NCI-H446 treated with DMSO at 0.1 percent for 48 hours (cell line): Measurements from ENCODE around the gene LRRC25.

Experiments used
- DNase-seq: peaks from one replicate; lab custom pipeline; 2025; lab: John Stamatoyannopoulos, UW

The LRRC25 gene

DNA sequence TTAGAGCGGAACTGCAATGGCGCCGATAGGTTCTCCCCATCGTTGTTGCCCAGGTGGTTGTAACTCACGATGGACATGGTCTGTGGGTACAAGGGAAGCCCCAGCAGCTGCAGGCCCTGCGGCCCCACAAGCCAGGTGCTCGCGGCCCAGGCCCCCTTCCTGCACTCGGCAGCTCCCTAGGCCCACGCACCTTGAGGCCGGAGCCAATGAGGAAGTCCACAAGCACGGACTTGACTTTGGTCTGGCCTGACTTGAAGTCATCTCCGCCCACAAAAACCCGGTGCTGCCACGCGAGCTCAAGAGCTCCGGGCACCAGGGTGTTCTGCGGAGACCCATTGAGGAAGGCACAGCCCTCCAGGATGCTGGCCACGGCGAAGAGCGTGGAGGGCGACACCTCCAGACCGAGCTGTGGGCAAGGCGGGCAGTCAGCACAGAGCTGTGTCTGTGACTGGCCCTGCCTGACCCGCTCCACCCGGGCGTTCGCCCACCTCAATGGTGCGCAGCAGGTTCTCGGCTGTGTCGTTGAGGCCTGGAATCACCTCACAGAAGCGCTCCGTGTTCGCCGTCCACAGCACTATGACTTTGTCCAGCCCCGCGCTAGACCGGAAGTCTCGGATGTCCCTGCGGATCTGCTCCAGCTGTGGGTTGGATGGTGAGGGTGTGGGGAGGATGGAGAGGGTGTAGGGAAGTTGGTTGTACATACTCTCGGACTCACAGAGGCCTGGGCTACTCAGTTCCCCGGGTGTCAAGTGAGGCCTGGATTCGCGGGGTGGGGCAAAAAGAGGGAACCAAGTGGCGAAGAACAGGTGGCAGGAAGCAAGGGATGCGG is 38.6 kb upstream of the LRRC25 start:
- no peak for DNase-seq

DNA sequence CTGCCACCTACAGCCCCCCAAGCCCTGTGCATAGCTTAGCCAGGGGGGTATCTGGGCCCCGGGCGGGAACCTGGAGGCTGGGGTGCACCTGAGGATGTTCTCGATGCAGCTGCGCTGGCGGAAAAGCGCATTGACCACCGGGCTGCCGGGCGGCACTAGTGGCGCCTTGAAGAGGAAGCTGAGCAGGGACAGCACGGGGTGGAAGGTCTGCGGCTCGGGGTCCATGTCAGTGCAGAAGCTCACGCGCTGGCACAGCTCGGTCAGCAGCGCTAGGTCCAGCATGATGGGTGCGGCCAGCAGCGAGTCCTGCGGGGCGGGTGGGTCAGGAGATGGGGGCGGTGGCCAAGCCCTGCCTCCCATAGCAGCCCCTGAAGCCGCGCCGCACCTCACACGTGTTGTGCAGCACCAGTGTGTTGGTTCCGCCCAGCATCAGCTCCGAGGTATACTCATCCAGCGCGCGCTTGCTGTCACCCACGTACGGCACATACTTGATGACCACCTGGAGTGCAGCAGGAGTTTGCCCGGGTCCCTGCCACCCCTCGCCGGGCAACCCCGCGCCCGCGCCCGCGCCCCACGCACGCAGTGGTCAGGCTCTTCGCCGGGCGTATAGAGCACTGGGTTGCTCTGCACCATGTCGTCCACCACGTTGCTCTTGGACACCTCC is 37.9 kb upstream of the LRRC25 start:
- no peak for DNase-seq

- no peak for DNase-seq
Observed at GRCh38 chr19:18434411-18435175, 37.2 kb upstream of the LRRC25 start.

GRCh38 chr19:18433735-18434398 is 36.4 kb upstream of the LRRC25 start:
- no peak for DNase-seq

DNA sequence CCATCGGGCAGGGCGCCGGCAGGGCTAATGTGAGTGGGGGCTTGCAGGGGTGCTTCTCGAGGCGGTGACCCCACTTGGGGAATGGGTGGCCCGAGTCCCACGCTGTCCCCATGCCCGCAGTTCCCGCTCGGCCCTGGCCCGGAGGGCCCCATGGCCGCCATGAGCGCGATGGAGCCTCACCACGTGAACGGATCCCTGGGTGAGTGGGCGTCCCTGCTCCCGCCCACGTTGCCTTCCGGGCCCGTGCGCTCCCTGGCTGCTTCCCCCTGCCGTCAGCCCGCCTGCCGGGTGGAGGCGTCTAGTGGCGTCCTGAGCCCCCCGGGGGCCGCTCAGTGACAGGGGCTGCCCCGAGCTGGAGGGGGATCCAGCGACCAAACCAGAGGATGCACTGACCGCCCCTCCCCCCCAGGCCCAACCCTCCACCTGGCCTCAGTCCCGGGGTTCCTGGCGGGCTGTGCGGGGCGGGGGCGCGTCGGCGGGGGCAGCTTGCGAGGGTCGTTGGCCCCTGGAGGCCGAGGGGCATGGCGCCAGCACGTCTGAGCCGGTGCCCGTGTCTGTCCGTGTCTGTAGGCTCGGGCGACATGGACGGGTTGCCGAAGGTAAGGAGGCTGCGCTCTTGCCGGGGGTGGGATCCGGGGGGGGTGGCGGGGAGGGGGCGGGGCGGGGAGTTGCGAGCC is 35.7 kb upstream of the LRRC25 start:
- DNase-seq, result no peak

DNA sequence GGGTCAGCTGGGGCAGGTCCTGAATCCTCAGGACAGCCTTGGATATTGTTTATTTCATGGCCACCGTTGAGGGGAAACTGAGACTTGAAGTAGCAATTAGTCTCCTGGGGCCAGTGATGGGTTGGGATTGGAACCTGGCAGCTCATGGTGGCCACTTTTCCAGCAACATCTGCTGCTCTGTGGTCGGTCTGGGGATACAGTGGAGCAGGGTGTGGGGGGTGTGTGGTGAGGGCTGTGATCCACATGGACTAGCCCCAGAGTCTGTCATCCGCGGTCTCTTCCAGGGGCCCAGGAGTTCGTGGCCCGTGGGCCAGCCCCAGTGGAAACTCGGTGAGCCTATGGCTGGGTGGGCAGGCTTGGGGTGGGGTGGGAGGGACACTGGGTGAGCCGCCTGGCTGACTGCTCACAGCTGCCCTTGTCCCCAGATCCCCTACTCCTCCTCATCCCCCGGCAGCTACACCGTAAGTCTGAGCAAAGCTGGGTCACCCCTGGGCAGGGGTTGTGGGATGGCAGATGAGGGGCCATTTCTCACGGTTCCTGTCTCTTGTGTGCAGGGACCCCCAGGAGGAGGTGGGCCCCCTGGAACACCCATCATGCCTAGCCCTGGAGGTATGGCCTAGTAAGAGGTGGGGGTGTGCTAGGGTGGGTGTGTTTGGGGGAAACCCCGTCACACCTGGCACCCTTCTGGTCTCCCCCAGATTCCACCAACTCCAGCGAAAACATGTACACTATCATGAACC is 35.0 kb upstream of the LRRC25 start:
- no peak for DNase-seq

DNA sequence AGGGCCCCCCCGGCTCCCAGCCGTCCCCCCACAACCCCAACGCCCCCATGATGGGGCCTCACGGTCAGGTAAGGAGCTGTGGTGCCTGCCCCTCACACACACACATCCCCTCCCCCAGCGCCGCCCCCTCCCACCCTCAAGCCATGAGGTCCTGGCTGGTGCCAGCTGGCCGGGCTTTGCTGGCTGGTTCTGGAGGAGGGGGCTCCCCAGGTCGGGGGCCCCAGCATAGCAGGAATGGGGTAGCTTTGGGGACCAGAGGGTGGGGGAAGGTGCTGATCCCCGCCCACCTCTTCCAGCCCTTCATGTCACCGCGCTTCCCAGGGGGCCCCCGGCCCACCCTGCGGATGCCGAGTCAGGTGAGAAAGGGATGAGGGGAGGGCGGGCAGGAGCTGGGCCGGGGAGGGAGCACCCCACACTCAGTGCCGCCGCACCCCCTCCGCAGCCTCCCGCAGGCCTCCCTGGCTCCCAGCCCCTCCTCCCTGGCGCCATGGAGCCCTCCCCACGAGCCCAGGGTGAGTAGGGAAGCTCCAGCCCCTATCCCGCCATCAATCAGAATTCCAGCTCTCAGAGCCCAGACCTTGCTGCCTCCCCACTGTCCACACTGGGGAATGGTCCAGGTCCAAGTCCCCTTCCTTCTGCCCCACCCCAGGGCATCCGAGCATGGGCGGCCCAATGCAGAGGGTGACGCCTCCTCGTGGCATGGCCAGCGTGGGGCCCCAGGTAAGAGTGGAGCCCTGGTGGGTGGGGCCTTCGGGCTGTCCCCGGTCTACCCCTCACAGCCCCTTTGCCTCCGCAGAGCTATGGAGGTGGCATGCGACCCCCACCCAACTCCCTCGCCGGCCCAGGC is 34.2 kb upstream of the LRRC25 start:
- no peak for DNase-seq

- no peak for DNase-seq
Observed at GRCh38 chr19:18430417-18431144, 33.2 kb upstream of the LRRC25 start.

GRCh38 chr19:18429717-18430416 is 32.4 kb upstream of the LRRC25 start:
- no peak for DNase-seq

GRCh38 chr19:18428787-18429674 is 31.6 kb upstream of the LRRC25 start:
- DNase-seq, result no peak

DNA sequence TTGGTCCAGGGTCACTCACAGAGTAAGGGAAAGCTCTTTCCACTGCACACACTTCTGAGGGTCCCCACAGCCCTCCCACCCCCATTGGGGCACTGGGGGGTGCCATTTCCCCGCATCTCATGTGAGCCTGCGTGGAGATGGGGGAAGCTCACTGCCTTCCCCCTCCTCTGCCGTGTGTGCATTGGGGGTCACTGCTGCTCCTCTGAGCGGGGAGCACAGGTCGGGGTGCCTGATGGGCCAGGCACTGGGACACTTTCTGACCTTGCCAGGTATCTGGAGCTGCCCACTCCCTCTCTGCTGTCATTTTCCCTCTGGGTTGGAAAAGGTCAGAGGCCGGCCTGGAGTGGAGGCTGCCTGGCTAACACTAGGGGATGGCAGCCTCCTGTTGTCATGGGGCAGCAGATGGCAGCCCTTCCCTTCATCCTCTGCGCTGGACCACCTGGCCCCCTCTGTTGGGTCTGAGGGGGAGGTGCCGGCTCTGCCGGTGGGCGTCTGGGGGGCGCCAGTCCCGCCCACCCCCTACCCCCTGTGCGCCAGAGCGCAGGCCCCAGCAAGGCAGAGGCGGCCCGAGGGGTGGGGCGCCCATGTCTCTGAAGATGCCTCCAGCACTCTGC is 30.9 kb upstream of the LRRC25 start:
- no peak for DNase-seq

GRCh38 chr19:18427743-18428113 is 30.3 kb upstream of the LRRC25 start:
- no peak for DNase-seq

DNA sequence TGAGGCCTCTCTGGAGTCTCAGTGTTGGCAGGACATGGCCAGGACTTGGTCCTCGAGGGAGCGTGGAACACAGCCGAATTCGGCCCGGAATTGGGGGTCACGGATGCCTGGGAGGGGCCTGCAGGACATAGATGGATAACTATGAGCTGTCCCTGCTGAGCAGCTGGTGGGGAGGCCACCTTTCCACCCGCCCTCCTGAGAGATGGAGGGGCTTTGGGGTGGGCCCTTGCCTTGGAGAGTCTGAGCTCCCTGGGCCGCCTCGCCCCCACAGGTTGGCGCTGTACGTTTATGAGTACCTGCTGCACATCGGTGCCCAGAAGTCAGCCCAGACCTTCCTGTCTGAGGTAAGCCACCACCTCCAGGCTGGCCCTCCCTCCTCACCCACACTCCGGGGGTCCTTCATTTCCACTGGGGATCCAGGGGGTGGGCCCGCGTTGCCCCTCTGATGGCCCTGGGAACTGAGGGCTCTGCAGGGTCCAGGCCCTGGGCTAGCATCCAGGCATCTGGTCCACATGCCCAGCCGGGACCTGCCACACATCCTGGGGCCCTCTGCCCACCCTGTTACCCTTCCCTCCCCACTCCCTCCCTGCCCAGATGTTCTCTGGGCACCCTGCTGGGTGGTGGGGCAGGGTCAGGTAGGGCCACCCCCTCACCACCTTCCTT is 29.8 kb upstream of the LRRC25 start:
- no peak for DNase-seq

DNA sequence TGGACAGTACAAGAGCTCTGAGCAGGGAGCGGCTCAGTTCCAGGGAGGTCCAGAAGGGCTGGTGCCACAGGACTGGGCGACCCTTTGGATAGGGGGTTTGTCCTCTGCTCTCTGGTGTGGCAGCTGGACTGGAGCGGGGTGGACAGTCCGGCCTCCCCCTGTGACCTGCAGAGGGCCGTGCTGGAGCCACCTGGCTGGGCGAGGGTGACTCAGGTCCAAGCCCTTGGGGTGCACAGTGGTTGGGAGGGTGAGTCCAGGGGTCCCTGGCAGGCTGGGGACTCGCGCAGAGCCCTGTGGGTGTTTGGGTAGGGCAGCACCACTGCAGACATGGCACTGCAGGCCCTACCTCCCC is 29.0 kb upstream of the LRRC25 start:
- DNase-seq, result no peak

DNA sequence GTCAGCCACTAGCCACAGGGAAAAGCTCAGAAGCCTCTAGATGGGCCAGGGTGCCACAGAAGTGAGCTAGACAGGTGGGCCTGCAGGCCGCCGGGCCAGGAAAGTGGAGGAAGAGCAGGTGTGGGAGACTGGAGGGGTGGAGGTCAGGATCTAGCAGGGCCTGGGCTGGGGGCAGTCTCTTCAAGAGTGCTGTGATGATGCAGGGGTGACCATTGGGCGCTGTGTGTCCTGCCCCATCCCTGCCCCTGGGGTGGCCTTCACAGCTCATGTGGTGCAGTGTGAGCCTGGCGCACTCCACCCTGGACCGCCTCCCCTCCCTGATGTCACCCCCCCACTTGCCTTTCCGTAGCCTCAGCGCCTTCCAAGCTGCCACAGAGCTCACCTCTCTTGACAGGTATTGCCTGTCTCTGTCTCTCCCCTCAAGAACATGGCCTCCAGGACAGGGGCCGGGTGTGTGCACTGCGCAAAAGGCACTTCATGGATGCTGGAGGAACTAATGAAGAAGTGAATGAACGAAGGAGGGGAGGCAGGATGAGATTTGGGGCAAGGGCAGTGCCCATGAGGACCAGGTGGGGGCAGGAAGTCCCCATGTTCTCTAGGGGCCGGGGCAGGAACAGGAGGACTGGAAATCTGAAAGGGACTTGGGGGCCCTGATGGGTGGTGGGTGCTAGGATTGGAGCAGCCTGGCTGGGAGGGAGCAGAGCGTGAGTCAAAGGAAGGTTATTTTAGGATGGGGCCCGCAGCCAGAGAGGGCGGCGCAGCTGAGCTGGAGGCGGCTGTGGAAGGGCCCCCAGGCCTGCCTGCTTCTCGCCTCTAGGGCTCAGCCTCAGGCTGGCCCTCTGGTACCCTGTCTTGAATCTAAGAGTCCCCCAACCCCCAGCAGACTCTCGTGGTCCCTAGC is 28.3 kb upstream of the LRRC25 start:
- DNase-seq, result no peak
